Osteoblast (primary cell): ENCODE data around the gene PLXNC1. TPM values are rescaled to one million over a fixed set of nuclear protein-coding genes. Genes with fewer than 3 reads are reported as not detected.

Source experiments
- DNase-seq: peaks from one replicate; pipeline ENCODE4 v3.0.0; 2011; ENCODE audit warnings: low spot score, mixed read lengths; ENCODE audit not compliant: insufficient read length; ENCODE audit errors: missing footprints
- H2AFZ ChIP-seq: 2 replicates; pipeline ENCODE4 v1.6.0; 2011; ENCODE audit warnings: mild to moderate bottlenecking, low read length
- H3K27ac ChIP-seq: 2 replicates; pipeline ENCODE4 v1.5.1; 2011; ENCODE audit warnings: mild to moderate bottlenecking, low read depth, low read length, moderate library complexity
- H3K27me3 ChIP-seq: 2 replicates; pipeline ENCODE4 v1.6.0; 2012; ENCODE audit warnings: mild to moderate bottlenecking, control low read depth, inconsistent platforms, low read length, moderate library complexity; ENCODE audit not compliant: insufficient read depth
- H3K36me3 ChIP-seq: 2 replicates; pipeline ENCODE4 v1.5.1; 2011; ENCODE audit warnings: mild to moderate bottlenecking, low read length, control low read depth, moderate library complexity; ENCODE audit not compliant: insufficient read depth
- H3K4me1 ChIP-seq: 2 replicates; pipeline ENCODE4 v1.5.1; 2011; ENCODE audit warnings: mild to moderate bottlenecking, low read length, control low read depth, moderate library complexity; ENCODE audit not compliant: insufficient read depth
- H3K4me2 ChIP-seq: 2 replicates; pipeline ENCODE4 v1.6.0; 2011; ENCODE audit warnings: mild to moderate bottlenecking, low read length; ENCODE audit not compliant: insufficient read depth
- H3K4me3 ChIP-seq: fragments of 200-600 bp; sonication (generic); 3 replicates; pipeline ENCODE4 v1.5.1; 2012; ENCODE audit warnings: mild to moderate bottlenecking, low read length, inconsistent platforms; ENCODE audit not compliant: insufficient read depth
- H3K79me2 ChIP-seq: 2 replicates; pipeline ENCODE4 v1.6.0; 2012; ENCODE audit warnings: mild to moderate bottlenecking, low read length, control low read depth, inconsistent platforms; ENCODE audit not compliant: insufficient read depth
- H3K9me3 ChIP-seq: 2 replicates; pipeline ENCODE4 v1.5.1; 2011; ENCODE audit warnings: low read depth, low read length, control low read depth
- H4K20me1 ChIP-seq: 2 replicates; pipeline ENCODE4 v1.6.0; 2012; ENCODE audit warnings: mild to moderate bottlenecking, low read length, control low read depth; ENCODE audit not compliant: insufficient read depth
- total RNA-seq: library from RNA; depleted of rRNA; stranded (reverse); fragments of >200 nt; gene quantifications from 2 replicates; pipeline ENCODE4 v1.2.3, GENCODE V29; 2012
- TF ChIP-seq, protein P1 (sequence below): IDR thresholded peaks from 2 replicates; pipeline ENCODE4 v1.5.1; 2011; ENCODE audit warnings: mild to moderate bottlenecking, low read depth, low read length, moderate library complexity; ENCODE audit errors: extremely low read depth

Gene PLXNC1
- total RNA-seq, 1 donor, result 3.3 TPM

DNA sequence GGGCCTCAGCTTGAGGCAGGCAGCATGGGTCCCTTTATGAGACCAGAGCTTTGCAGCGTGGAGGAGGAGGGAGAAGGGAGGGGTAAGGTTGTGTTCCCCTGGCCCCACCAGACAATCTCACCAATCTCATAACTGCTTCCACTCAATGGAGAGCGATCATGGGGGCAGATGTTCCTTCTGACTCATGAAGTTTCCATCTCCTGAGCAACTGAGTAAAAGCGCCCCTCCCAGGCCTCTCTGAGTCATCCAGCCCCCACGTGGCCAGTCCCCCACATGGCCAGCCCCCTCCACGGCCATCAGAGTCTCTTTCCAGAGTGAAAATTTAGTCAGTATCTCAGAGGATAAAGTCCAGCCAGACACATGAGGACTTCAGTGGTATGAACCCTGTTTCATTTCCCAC lies 39.2 kb upstream of the PLXNC1 start:
- Histone ChIP-seq H3K27ac (no peak overlapping the region), H3K9me3 (no peaks in the 10 kb centered on the region), H3K79me2 (no peaks in the 10 kb centered on the region), H3K4me3 (no peak overlapping the region), H3K4me1 (peaks cover 2% of the 10 kb centered on the region), H2AFZ (no peak overlapping the region), H3K36me3 (no peaks in the 10 kb centered on the region), H4K20me1 (no peaks in the 10 kb centered on the region), H3K4me2 (no peak overlapping the region), H3K27me3 (no peaks in the 10 kb centered on the region)
- TF ChIP-seq, protein P1, sequence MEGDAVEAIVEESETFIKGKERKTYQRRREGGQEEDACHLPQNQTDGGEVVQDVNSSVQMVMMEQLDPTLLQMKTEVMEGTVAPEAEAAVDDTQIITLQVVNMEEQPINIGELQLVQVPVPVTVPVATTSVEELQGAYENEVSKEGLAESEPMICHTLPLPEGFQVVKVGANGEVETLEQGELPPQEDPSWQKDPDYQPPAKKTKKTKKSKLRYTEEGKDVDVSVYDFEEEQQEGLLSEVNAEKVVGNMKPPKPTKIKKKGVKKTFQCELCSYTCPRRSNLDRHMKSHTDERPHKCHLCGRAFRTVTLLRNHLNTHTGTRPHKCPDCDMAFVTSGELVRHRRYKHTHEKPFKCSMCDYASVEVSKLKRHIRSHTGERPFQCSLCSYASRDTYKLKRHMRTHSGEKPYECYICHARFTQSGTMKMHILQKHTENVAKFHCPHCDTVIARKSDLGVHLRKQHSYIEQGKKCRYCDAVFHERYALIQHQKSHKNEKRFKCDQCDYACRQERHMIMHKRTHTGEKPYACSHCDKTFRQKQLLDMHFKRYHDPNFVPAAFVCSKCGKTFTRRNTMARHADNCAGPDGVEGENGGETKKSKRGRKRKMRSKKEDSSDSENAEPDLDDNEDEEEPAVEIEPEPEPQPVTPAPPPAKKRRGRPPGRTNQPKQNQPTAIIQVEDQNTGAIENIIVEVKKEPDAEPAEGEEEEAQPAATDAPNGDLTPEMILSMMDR, result no peak
- peak; percentile 87 for DNase-seq

DNA sequence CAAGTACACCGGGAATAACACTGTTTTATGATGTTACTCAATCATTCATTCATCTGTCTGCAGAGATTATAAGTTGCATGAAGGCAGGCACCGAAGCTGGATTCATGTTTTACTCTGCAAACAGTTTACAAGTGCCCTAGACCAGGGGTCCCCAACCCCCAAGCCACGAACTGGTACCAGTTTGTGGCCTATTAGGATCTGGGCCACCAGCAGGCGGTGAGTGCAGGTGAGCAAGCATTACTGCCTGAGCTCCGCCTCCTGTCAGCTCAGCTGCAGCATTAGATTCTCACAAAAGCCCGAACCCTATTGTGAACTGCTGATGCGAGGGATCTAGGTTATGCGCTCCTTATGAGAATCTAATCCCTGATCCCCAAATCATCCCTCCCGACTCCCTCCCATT lies 38.1 kb upstream of the PLXNC1 start:
- H3K4me2 ChIP-seq, result no peak overlapping the region
- H3K36me3 ChIP-seq, result no peaks in the 10 kb centered on the region
- no peak overlapping the region for H3K4me3 ChIP-seq
- TF ChIP-seq, protein P1, result no peak
- no peaks in the 10 kb centered on the region for H3K79me2 ChIP-seq
- H3K9me3 ChIP-seq, result no peaks in the 10 kb centered on the region
- no peak overlapping the region for H3K27ac ChIP-seq
- no peak overlapping the region for H2AFZ ChIP-seq
- no peak for DNase-seq
- H3K27me3 ChIP-seq, result no peaks in the 10 kb centered on the region
- H3K4me1 ChIP-seq, result peaks cover 2% of the 10 kb centered on the region
- no peaks in the 10 kb centered on the region for H4K20me1 ChIP-seq

DNA sequence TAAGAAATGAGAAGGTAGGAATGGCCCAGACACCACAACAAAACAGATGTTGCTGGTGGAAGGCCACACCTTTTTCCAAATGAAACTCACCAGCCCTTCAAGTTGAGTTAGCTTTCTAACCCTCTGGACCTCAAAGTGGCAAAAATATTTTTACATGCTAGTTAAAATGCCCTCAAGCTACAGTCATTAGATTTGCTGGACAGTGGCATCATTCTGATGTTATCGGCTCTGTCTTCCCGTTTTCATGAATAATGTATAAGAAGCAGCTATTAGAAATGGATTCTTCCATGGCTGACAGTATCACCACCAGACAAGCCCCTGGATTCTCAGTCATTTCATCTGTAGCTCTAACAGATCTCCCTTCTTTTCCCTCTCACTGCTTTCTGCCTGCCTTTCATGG lies 37.1 kb upstream of the PLXNC1 start:
- no peak overlapping the region for H3K4me3 ChIP-seq
- no peaks in the 10 kb centered on the region for H3K36me3 ChIP-seq
- H2AFZ ChIP-seq, result no peak overlapping the region
- H3K9me3 ChIP-seq, result no peaks in the 10 kb centered on the region
- H3K4me1 ChIP-seq, result peaks cover 2% of the 10 kb centered on the region
- no peaks in the 10 kb centered on the region for H3K27me3 ChIP-seq
- TF ChIP-seq, protein P1, result no peak
- DNase-seq, result no peak
- no peaks in the 10 kb centered on the region for H3K79me2 ChIP-seq
- H3K27ac ChIP-seq, result no peak overlapping the region
- no peaks in the 10 kb centered on the region for H4K20me1 ChIP-seq
- H3K4me2 ChIP-seq, result no peak overlapping the region

DNA sequence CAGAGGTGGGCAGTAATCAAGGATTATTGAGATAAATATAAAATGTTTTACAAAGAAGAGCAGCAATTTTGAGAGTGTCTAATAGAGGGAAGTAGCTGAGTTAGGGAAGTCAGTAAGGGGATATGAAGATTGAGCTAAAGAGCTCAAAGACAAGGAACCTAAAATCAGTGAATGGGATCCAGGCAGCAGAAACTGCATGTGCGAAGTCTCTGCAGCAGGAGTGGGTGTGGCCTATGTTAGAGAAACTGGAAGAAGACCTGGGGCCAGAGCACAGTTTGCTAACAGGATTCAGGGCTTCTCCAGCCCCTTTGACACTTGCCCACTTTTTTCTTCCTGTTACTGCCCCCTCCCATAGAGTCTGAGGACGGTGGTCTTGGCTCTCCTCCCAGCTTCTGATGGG lies 36.3 kb upstream of the PLXNC1 start:
- no peaks in the 10 kb centered on the region for H4K20me1 ChIP-seq
- H2AFZ ChIP-seq, result no peak overlapping the region
- DNase-seq, result no peak
- H3K36me3 ChIP-seq, result no peaks in the 10 kb centered on the region
- TF ChIP-seq, protein P1, result no peak
- no peaks in the 10 kb centered on the region for H3K27me3 ChIP-seq
- no peak overlapping the region for H3K27ac ChIP-seq
- H3K4me1 ChIP-seq, result peaks cover 2% of the 10 kb centered on the region
- no peaks in the 10 kb centered on the region for H3K9me3 ChIP-seq
- H3K79me2 ChIP-seq, result no peaks in the 10 kb centered on the region
- H3K4me2 ChIP-seq, result no peak overlapping the region
- no peak overlapping the region for H3K4me3 ChIP-seq
